AG09309 (cell line): ENCODE measurements around the gene BTNL9.

ENCODE experiments used
- DNase-seq: peaks from one replicate; pipeline ENCODE4 v3.0.0-alpha.2; 2010; ENCODE audit warnings: low read depth
- H3K4me3 ChIP-seq: 2 replicates; pipeline ENCODE4 v1.5.1; 2011; ENCODE audit warnings: mild to moderate bottlenecking, low read depth, low read length, moderate library complexity; ENCODE audit not compliant: control insufficient read depth
- TF ChIP-seq, protein P1 (sequence below): IDR thresholded peaks from 2 replicates; pipeline ENCODE4 v1.5.1; 2011; ENCODE audit warnings: mild to moderate bottlenecking, low read depth, low read length, inconsistent platforms; ENCODE audit not compliant: insufficient read depth, control insufficient read depth; ENCODE audit errors: missing control alignments

BTNL9 gene

GRCh38 chr5:181071257-181071656 is 31.2 kb downstream of the BTNL9 start:
- H3K4me3 ChIP-seq, result no peak overlapping the region
- TF ChIP-seq, protein P1, sequence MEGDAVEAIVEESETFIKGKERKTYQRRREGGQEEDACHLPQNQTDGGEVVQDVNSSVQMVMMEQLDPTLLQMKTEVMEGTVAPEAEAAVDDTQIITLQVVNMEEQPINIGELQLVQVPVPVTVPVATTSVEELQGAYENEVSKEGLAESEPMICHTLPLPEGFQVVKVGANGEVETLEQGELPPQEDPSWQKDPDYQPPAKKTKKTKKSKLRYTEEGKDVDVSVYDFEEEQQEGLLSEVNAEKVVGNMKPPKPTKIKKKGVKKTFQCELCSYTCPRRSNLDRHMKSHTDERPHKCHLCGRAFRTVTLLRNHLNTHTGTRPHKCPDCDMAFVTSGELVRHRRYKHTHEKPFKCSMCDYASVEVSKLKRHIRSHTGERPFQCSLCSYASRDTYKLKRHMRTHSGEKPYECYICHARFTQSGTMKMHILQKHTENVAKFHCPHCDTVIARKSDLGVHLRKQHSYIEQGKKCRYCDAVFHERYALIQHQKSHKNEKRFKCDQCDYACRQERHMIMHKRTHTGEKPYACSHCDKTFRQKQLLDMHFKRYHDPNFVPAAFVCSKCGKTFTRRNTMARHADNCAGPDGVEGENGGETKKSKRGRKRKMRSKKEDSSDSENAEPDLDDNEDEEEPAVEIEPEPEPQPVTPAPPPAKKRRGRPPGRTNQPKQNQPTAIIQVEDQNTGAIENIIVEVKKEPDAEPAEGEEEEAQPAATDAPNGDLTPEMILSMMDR, result no peak
- no peak for DNase-seq

DNA sequence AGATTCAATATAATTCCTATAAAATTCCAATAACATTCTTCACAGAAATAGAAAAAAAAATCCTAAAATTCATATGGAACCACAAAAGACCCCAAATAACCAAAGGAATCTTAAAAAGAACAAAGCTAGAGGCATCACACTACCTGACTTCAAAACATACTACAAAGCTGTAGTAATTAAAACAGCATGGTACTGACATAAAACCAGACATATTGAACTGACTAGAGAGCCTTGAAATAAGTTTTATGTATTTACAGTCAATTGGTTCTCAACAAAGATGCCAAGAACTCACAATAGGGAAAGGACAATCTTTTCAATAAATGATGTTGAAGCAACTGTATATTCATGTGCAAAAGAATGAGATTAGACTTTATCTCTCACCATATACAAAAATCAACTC is 36.9 kb downstream of the BTNL9 start:
- TF ChIP-seq, protein P1, result no peak
- H3K4me3 ChIP-seq, result no peak overlapping the region
- no peak for DNase-seq

DNA sequence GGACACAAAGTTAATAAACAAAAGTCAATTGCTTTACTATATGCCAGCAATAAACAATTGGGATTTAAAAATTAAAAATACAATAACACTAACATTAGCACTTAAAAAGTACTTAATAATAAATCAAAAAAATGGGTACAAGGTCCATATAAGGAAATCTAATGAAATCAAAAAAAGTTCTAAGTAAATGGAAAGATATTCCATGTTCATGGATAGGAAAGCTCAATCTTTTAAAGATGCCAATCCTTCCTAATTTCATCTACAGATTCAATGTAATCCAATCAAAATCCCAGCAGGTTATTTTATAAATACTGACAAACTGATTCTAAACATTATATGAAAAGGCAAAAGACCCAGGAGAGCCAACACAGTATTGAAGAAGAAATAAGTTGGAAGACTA is 41.9 kb downstream of the BTNL9 start:
- DNase-seq, result no peak
- TF ChIP-seq, protein P1, result no peak
- no peak overlapping the region for H3K4me3 ChIP-seq

GRCh38 chr5:181084621-181085195 is 44.6 kb downstream of the BTNL9 start:
- TF ChIP-seq, protein P1, result no peak
- H3K4me3 ChIP-seq, result no peak overlapping the region
- no peak for DNase-seq

- TF ChIP-seq, protein P1, result no peak
- no peak overlapping the region for H3K4me3 ChIP-seq
- DNase-seq, result no peak
These were observed 46.2 kb downstream of the BTNL9 start for GRCh38 chr5:181086026-181086883.

GRCh38 chr5:181086884-181087205 is 46.8 kb downstream of the BTNL9 start:
- DNase-seq, result no peak
- TF ChIP-seq, protein P1, result no peak
- no peak overlapping the region for H3K4me3 ChIP-seq

- no peak overlapping the region for H3K4me3 ChIP-seq
- no peak for DNase-seq
- TF ChIP-seq, protein P1, result no peak
These were observed 47.2 kb downstream of the BTNL9 start for GRCh38 chr5:181087309-181087708.
